ENCODE measurements around the gene GFRA1.

GFRA1 gene

GRCh38 chr10:116155191-116155590, 117.8 kb downstream of the GFRA1 start:
- no peak for DNase-seq

GRCh38 chr10:116154651-116155050, 118.4 kb downstream of the GFRA1 start:
- no peak for DNase-seq

- no peak for DNase-seq
Observed at GRCh38 chr10:116151076-116151475, 121.9 kb downstream of the GFRA1 start.

- no peak for DNase-seq
Observed at GRCh38 chr10:116150606-116151005, 122.4 kb downstream of the GFRA1 start.

- DNase-seq: no peak
Observed at GRCh38 chr10:116147147-116147905, 125.7 kb downstream of the GFRA1 start.

- DNase-seq: no peak
Observed at GRCh38 chr10:116146372-116147140, 126.5 kb downstream of the GFRA1 start.

- no peak for DNase-seq
Observed at GRCh38 chr10:116143673-116144222, 129.3 kb downstream of the GFRA1 start.

- peak; percentile 70 for DNase-seq
Observed at GRCh38 chr10:116141855-116142254, 131.2 kb downstream of the GFRA1 start.

GRCh38 chr10:116141246-116141645, 131.8 kb downstream of the GFRA1 start:
- no peak for DNase-seq

GRCh38 chr10:116139886-116140285, 133.1 kb downstream of the GFRA1 start:
- DNase-seq: no peak

GRCh38 chr10:116138897-116139296, 134.1 kb downstream of the GFRA1 start:
- DNase-seq: peak; percentile 70

- no peak for DNase-seq
Observed at GRCh38 chr10:116136261-116136660, 136.7 kb downstream of the GFRA1 start.

GRCh38 chr10:116134322-116134721, 138.7 kb downstream of the GFRA1 start:
- no peak for DNase-seq

- DNase-seq: no peak
Observed at GRCh38 chr10:116133634-116134033, 139.4 kb downstream of the GFRA1 start.

- DNase-seq: no peak
Observed at GRCh38 chr10:116132780-116133399, 140.1 kb downstream of the GFRA1 start.

GRCh38 chr10:116130006-116130405, 143.0 kb downstream of the GFRA1 start:
- no peak for DNase-seq

- no peak for DNase-seq
Observed at GRCh38 chr10:116126954-116127695, 145.9 kb downstream of the GFRA1 start.

- DNase-seq: no peak
Observed at GRCh38 chr10:116126239-116126638, 146.8 kb downstream of the GFRA1 start.

- no peak for DNase-seq
Observed at GRCh38 chr10:116125180-116125579, 147.8 kb downstream of the GFRA1 start.

- no peak for DNase-seq
Observed at GRCh38 chr10:116124777-116125176, 148.2 kb downstream of the GFRA1 start.

- DNase-seq: no peak
Observed at GRCh38 chr10:116122664-116123063, 150.3 kb downstream of the GFRA1 start.

- DNase-seq: no peak
Observed at GRCh38 chr10:116121640-116122525, 151.1 kb downstream of the GFRA1 start.
